Measurements from ENCODE around the gene MRPS34. TPM values are rescaled to one million over a fixed set of nuclear protein-coding genes. Genes with fewer than 3 reads are reported as not detected.

The MRPS34 gene
- total and polyA plus RNA-seq, 4 donors: 40.1 to 110 (median 100) TPM

DNA sequence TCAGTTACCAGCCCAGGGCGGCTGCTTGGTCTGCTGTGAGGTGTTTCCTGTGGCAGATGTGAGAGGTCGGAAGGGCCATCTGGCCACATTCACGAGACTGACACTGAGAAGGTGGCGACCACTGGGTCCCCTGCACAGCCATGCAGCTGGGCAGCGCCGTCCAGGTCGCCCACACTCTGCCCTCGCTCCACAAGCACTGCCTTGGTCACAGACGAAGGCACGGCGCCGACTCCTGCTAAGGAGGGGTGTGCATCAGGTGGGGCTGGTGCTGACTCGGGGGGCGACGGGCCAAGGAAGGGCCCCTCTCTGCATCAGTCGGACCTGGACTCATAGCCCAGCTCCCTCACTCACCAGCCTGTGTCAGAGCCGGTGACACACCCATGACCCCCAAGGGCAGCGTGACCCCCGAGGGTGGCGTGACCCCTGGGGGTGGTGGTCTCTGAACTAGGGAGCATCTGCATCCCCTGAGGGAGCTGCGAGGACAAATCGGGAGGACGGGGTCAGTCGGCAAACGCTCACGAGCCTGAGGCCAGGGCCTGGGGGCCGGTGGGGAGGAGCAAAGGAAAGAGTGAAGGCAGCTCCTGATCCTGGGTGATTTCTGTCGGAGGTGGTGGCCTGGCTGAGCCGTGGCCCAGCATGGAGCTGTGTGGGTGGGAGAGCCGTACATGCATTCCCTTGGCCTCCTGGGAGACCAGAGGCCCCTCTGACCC is 32.0 kb downstream of the MRPS34 start:
- H3K4me3 ChIP-seq: no peak overlapping the region
- H3K36me3 ChIP-seq (ENCODE audit: control insufficient read depth in 4 of 4, insufficient read depth in 4 of 4, low read length in 4 of 4): peaks cover 3 to 42% (median 13%) of the 10 kb centered on the region in 4 donors
- no peaks in the 10 kb centered on the region for H3K4me1 ChIP-seq (ENCODE audit: control insufficient read depth in 5 of 5, insufficient read depth in 5 of 5, low read length in 5 of 5)
- no peak overlapping the region for H3K27ac ChIP-seq (ENCODE audit: low read depth in 1 of 2, low read length in 1 of 2)
- DNase-seq: no peak
- no peaks in the 10 kb centered on the region for H3K27me3 ChIP-seq (ENCODE audit: control insufficient read depth in 3 of 3, insufficient read depth in 3 of 3, low read length in 2 of 3)
- TF ChIP-seq CTCF (IDR thresholded peaks at IDR 0.05; ENCODE audit: control extremely low read depth, extremely low read depth): no peak
- peaks cover 0 to 3% (median 0%) of the 10 kb centered on the region in 4 donors for H3K9me3 ChIP-seq (ENCODE audit: control insufficient read depth in 4 of 4, insufficient read depth in 3 of 4, low read length in 3 of 4)
- WGBS, 2 donors: 95 to 98% methylated on average over 30 of the region's 30 CpGs
- no peak overlapping the region for H3K9ac ChIP-seq (ENCODE audit: insufficient read depth in 1 of 2, low read length in 2 of 2)
- no peak for ATAC-seq (ENCODE audit: insufficient read depth, low FRiP score)

DNA sequence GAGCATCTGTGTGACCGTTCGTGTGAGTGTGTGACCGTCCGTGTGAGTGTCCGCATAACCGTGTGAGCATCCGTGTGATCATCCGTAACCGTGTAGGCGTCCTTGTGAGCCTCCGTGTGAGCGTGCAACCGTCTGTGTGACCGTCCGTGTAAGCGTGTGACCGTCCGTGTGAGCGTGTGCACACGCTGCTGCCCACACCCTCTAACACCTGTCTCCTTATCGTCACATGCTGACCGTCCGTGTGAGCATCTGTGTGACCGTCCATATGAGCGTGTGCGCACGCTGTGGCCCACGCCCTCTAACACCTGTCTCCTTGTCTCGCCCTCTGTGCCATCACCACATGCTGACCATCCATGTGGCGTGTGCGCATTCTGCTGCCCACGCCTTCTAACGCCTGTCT is 32.7 kb downstream of the MRPS34 start:
- 97% methylated on average over 33 of the region's 33 CpGs for WGBS, 2 donors
- ATAC-seq (ENCODE audit: insufficient read depth, low FRiP score): no peak
- no peak overlapping the region for H3K9ac ChIP-seq (ENCODE audit: insufficient read depth in 1 of 2, low read length in 2 of 2)
- no peak overlapping the region for H3K4me3 ChIP-seq
- TF ChIP-seq CTCF (IDR thresholded peaks at IDR 0.05; ENCODE audit: control extremely low read depth, extremely low read depth): no peak
- no peak for DNase-seq
- H3K9me3 ChIP-seq (ENCODE audit: control insufficient read depth in 4 of 4, insufficient read depth in 3 of 4, low read length in 3 of 4): peaks cover 0 to 3% (median 0%) of the 10 kb centered on the region in 4 donors
- no peaks in the 10 kb centered on the region for H3K4me1 ChIP-seq (ENCODE audit: control insufficient read depth in 5 of 5, insufficient read depth in 5 of 5, low read length in 5 of 5)
- peaks cover 3 to 38% (median 16%) of the 10 kb centered on the region in 4 donors for H3K36me3 ChIP-seq (ENCODE audit: control insufficient read depth in 4 of 4, insufficient read depth in 4 of 4, low read length in 4 of 4)
- no peaks in the 10 kb centered on the region for H3K27me3 ChIP-seq (ENCODE audit: control insufficient read depth in 3 of 3, insufficient read depth in 3 of 3, low read length in 2 of 3)
- no peak overlapping the region for H3K27ac ChIP-seq (ENCODE audit: low read depth in 1 of 2, low read length in 1 of 2)

GRCh38 chr16:1734816-1735215 is 38.1 kb downstream of the MRPS34 start:
- H3K27me3 ChIP-seq (ENCODE audit: control insufficient read depth in 3 of 3, insufficient read depth in 3 of 3, low read length in 2 of 3): no peaks in the 10 kb centered on the region
- 98 to 99% methylated on average over 22 of the region's 22 CpGs for WGBS, 2 donors
- no peak overlapping the region for H3K9ac ChIP-seq (ENCODE audit: insufficient read depth in 1 of 2, low read length in 2 of 2)
- no peak overlapping the region for H3K27ac ChIP-seq (ENCODE audit: low read depth in 1 of 2, low read length in 1 of 2)
- no peak for TF ChIP-seq CTCF (IDR thresholded peaks at IDR 0.05; ENCODE audit: control extremely low read depth, extremely low read depth)
- no peak overlapping the region for H3K4me3 ChIP-seq
- ATAC-seq (ENCODE audit: insufficient read depth, low FRiP score) (no peak), DNase-seq (no peak)
- H3K4me1 ChIP-seq (ENCODE audit: control insufficient read depth in 5 of 5, insufficient read depth in 5 of 5, low read length in 5 of 5): no peaks in the 10 kb centered on the region
- H3K36me3 ChIP-seq (ENCODE audit: control insufficient read depth in 4 of 4, insufficient read depth in 4 of 4, low read length in 4 of 4): peaks cover 0 to 37% (median 23%) of the 10 kb centered on the region in 4 donors
- H3K9me3 ChIP-seq (ENCODE audit: control insufficient read depth in 4 of 4, insufficient read depth in 3 of 4, low read length in 3 of 4): peaks cover 0 to 3% (median 0%) of the 10 kb centered on the region in 4 donors

Measured in lung (tissue), 12 donors.